Fibroblast of skin of left biceps (primary cell): ENCODE measurements around the gene MTIF3.

Source experiments
- DNase-seq, 2 experiments: peaks; one replicate each; pipeline ENCODE4 v3.0.0-alpha.2; 2013; ENCODE audit warnings: low read depth in 2 of 2

Gene MTIF3, protein sequence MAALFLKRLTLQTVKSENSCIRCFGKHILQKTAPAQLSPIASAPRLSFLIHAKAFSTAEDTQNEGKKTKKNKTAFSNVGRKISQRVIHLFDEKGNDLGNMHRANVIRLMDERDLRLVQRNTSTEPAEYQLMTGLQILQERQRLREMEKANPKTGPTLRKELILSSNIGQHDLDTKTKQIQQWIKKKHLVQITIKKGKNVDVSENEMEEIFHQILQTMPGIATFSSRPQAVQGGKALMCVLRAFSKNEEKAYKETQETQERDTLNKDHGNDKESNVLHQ

DNA sequence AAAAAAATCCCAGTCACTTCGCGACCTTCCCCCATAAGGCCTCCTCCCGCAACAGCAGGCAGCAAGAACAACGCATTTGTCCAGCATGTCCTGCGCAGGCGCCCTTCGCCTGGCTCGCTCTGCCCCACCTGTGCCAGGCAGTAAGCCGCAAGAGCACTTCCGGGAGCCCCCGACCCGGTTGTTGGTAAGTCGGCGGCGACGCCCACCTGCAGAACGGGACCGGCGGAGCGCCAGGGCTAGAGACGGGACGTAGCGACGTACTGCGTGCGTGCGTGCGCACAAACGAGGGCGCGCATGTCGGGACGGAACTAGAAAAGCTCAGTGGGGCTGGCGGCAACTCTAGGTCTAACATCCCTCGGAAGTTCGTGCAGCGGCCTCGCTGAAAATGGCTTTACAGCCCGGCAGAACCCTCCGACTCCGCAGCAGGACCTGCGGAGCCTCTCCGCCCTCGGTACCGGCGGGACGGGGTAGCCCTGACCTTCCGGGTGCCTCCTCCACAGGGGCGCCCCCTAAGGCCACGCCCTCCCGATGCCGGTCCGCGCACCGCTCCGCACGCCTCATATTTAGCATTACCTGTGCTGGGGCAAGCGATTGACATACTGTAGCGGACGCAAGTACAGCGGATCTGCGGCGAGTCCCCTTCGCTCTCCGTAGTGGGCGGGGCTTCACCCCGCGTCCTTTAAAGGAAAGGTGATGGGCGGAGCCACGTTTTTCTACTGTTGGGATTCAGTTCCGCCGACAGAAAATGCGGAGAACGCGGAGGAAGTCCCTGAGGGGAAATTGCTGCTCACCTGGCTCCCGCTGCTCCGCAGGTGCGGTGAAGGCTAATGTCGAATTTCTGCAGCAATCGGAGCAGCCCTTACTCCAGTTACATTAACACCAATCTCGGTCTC, at the start of gene MTIF3:
Gene MTIF3, minus strand, starts transcription at position 629 of the 893 bp plus-strand sequence. CDS start 10,116 bp downstream, outside the sequence.
- peak; percentile 72 to 73 for DNase-seq

DNA sequence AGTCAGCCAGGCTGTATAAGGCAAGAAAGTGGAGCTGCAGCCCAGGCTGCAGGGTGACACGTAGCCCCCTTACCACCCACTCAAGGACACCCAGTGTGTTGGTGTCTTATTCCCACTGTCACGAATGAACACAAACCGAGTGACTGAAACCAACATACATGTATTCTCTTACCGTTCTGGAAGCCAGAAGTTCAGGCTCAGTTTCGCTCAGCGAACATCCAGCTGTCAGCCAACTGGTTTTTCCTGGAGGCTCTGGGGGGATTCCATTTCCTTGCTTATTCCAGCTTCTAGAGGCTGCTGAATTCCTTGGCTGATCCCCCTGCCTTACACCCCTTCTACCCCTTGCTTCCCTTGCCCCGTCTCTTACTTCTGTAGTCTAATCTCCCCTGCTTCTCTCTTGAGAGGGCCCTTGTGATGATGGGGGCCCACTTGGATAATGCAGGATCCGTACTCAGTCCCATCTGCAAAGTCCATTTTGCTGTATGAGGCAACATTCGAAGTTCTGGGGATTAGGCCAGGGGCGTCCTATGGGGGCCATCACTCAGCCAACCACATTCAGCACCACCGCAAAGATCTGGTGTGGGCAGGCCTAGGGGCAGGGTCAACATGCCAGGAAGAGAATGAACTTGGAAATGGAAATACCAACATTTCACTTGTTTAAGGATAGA, 47.3 kb upstream of the MTIF3 start:
- DNase-seq = no peak

DNA sequence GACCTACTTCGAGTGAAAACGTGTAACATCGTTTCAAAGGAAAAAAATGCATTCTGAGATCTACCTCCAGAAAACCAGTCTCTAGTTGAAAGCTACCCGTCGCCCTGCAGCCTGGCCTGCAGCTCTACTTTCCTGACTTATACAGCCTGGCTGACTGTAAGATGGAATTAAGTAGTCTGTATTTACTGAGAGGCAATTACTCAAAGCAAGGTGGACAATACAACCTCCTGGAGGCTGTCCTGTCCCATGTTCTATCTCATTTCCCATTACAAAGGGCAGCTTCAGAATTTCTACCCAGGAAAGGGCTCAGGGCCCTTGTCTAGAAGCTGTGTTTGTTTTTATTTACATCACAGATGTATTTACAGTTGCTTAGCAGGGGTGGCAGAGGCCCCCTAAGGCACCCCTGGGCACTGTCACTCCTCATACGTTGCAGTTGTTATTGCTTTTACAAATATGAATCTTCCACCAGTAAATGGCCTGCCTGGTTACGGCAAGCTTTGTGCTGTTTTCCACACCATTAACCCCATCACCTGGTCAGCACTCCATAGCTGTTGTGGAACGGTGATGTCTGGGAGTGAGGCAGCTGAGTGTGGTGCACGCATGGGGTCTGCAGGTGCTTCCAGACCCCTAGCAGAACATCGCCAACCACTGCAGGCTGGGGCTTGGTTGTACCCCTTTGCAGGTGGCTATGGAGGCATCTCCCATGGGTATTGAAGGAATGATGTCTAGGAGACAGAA, 46.3 kb upstream of the MTIF3 start:
- DNase-seq = no peak

DNA sequence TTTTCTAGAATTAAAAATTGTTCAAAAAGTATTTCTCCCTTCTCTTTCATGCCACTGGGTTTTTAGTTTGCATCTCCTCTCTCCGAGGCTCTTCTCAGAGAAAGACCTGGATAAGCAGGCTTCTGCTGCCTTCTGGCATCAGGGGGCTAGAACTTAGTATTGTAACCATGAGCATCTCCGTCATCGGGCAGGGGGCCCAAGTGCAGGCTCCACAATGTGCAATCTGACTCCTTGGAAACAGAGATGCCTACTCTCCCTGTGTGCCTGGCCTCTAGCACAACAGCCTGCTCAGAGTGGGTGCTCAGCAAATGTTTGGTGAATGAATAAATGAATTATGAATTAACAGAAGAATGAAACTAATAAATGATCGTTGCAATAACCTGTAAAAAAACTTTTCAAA, 45.6 kb upstream of the MTIF3 start:
- no peak for DNase-seq

DNA sequence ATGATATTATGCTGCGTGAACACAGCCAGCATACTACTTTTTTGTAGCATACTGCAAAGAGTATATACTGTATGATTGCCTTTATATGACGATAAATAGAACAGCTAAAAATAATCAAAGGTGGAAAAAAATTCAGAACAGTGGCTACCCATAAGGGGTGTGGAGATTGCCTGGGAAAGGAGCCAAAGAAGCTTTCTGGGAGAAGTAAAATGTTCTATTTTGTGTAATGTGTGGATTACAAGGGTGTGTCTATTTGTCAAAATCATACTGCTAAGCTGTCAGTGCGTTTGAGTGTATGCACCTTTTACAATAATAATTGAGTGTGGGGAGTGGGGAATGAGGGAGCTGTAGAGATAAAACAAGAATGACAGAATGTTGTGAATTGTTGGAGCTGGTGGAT, 45.2 kb upstream of the MTIF3 start:
- no peak for DNase-seq

DNA sequence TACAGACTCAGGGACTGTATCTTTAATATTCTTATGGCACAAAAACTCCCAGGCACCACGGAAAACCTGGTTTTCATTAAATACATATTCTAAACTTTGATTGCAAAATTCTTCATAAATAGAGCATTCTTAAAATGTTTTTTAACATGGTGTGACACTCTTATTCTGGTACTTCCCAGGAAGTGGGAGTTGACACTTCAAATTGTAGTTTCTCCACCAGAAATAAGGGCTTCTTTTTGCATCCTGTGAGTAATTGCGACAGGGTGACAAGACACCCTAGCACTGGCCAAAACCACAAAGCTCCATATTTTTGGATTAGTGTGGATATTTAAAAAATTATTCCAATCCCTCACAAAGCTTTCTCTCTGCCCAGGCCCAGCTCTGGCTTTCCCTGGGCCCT, 43.6 kb upstream of the MTIF3 start:
- peak; percentile 34 to 48 for DNase-seq

DNA sequence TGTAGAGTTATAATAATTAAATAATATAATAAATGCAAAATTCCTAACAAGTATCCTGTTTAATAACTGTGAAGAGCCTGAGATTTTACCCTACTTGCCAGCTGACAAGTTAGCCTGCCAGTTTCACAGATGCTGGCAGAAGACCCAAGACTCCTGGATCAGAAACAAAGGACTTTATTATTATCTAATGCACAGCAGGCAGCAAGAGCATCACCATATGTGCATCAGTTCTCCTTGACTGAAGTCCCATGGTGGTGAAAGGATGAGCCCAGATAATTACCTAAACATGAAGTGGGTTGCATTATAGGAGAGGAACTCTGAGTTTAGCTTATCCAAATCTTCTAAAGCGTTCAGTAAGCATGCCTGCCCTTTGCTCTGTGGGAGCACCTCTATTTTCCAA, 39.1 kb upstream of the MTIF3 start:
- no peak for DNase-seq

DNA sequence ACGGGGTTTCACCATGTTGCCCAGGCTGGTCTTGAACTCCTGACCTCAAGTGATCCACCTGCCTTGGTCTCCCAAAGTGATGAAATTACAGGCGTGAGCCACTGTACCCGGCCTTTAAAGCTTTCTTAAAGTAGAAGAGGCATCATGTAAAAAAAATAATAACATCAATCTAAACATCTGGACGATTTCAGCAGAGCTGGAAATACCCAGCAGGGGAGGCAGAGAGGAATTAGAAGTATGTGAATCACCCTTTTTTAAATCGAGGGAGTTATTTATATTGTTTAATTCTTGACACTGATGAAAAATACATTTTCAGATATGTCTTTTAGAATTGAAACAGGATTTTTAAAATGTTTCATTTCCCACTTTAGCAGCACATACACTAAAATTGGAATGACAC, 37.4 kb upstream of the MTIF3 start:
- no peak for DNase-seq

DNA sequence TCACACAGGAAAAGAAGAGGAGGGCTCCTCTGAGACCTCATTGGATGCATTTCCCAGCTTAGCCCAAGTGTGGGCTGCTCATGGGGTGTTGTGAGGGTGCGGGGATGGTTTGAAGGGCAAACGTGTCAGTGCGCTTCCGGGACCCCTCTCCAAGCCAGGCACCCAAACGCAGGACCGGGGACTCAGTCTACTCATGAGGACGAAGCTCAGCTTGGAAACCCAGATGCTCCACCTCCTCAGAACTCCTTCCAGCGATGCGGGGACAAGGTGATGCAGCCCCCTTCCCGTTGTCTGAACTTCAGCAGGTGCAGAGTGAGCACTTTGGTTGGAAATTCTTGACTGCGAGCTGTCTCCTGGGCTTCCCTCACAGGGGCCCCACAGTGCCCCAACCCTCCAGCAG, 33.1 kb upstream of the MTIF3 start:
- no peak for DNase-seq

DNA sequence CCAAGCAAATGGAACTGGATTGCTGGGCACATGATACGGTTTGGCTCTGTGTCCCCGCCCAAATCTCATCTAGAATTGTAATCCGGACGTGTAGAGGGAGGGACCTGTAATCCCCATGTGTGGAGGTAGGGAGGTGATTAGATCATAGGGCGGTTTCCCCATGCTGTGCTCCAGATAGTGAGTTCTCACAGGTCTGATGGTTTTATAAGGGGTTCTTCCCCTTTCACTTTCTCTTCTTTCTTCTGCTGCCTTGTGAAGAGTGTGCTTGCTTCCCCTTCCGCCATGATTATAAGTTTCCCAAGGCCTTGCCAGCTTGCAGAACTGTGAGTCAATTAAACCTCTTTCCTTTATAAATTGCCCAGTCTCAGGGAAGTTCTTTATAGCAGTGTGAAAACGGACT, 32.6 kb upstream of the MTIF3 start:
- no peak for DNase-seq

DNA sequence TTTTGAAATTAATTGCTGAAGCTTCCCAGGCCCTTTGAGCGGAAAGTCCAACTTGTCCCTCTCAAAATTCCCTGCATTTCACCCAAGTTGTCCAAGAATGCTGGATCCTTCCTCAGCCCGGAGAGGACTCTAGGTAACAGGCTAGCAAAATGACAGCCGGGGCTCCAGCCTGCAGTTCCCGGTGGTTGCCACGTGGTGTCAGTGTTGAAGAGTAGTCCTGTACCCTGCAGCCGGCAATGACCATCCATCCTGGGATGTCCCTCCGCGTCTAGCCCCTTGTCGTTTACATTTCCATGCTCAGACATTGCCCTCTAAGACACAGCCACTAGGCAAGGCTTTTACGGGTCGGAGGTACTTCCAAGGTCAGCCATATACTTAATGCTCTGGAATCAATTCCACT, 31.4 kb upstream of the MTIF3 start:
- no peak for DNase-seq

DNA sequence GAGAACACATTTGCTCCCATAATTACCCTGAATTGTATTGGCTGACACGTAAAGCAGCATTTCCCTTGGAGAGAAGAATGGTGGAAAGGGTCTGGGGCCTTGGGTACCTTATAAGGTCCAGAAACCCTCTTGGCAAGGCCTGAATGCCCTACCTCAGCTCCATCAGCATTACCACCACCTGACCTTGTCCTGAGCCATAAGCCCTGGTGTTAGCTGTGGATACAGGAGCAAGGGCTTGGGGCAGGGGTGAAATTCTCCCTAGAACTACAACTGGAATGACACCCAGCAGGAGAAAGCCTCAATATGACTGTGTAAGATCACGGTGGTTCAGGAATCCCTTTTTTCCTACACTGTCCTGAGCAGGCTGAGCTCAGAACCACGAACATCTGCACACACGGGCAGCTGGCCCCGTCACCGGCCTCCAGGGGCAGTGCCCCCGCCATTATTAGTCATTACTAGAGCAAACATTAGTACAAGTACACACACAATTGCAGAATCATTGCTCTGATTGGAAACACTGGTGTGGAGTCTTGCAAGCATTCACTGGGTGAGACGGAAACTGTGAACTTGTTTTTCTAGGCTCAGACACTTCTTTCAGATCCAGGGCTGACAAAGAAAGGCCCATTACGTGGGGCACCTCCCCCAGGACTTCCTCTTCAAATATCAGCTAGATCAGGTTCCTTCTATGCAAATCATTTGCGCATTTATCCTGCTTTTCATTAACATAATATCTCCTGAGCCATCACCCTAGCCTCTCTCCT, 26.8 kb upstream of the MTIF3 start:
- DNase-seq = no peak

DNA sequence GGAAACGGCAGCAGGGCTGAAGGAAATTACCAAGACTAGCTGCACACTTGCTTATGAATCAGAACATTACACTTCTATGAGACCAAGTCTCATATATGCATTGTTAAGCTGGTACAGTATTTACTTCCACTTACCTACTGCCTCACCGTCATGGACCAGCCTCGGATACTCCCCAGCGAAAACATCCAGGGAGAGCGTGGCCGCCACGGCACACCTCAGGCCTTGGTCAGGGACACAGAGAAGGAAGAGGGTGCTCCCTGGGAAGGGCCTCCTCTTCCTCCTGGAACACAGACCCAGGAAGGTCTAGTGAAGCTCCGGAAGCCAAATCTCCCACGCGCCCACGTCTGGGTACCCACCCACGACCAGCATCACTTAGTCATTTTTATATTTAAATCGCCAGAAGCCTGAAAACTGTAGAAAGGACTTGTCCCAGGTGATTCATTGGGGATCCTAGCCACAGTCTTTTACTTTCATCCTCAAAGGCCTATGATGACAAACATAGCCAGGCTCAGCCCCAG, 24.4 kb upstream of the MTIF3 start:
- no peak for DNase-seq

DNA sequence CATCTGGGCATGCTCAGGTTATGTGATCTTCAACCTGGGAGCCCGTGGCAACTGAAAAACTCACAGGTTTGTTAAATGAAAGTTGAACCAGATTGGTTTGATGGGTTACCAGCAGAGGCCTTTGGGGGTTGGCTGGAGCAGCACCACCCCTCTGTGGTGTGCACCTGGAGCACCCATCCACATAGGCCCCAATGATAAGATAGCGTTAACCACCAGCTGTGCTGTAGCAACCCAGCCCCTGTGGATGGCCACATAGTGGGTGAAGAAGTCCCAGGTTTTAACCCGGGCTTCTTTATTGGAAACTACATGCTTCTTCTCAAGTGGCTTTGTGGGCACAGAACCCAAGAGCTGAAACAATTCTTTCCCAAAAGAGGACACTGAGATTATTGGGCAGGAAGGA, 22.6 kb upstream of the MTIF3 start:
- no peak for DNase-seq

DNA sequence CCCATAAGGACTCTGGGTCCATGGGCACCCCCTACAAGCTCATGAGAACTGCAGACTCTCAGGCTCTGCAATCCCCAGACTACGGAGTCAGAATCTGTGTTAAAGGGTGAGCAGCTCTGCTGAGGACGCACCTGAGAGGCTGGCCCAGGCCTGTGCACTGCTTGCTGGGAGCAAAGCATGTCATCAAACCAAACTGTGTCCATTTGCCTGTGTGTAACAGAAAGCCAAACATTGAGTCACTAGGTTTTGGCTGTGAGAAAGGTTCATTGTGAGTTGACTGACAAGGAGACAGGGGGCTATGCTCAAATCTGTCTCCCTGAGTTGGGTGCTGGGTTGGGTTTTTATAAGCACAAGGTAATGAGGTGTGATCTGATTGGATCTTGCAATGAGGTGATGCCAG, 22.1 kb upstream of the MTIF3 start:
- DNase-seq = no peak

DNA sequence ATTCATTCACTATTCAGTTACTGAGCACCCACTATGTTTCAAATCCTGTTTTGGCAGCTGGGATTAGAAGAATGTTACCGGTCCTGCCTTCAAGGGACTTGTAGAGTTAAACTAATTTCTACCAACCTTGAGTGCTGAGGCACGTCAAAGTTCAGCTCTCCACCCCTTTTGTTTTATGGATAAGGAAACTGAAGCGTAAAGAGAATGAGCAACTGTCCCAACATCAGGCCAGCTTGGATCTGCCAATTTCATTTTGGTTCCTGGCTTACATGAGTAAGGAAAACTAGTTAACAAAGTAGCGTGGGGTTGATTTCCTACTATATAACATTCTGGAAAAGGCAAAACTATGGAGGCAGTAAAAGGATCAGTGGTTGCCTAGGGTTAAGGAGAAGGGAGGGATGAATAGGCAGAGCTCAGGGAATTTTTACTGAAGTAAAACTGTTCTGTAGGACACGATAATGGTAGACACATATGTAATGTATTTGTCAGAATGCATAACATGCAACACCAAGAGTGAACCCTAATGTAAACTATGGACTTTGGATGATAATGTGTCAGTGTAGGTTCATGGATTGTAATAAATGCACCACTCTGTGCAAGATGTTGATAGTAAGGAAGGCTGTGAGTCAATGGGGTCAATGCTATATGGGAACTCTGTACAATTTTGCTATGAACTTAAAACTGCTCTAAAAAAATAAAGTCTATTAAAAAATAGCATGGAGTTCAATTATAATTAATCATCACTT, 19.9 kb upstream of the MTIF3 start:
- no peak for DNase-seq

DNA sequence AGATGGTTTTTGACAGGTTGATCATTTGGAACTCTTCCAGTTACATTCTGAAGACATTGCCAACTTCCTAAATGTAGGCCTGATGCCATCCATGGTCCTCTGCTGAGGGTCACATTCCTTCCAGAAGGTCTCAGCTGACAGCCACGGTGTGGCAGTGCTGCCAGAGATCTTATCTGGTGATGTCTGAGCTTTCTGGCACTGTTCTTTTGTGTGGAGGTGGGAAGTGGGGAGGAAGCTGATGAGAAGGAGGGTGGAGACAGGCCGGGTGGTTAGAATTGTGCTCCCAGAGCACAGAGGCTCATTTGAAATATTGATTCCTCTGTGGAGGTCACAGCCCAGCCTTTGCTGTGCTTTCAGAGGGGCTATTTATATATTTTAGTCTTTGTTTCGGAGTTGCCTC, 16.1 kb upstream of the MTIF3 start:
- DNase-seq = no peak

DNA sequence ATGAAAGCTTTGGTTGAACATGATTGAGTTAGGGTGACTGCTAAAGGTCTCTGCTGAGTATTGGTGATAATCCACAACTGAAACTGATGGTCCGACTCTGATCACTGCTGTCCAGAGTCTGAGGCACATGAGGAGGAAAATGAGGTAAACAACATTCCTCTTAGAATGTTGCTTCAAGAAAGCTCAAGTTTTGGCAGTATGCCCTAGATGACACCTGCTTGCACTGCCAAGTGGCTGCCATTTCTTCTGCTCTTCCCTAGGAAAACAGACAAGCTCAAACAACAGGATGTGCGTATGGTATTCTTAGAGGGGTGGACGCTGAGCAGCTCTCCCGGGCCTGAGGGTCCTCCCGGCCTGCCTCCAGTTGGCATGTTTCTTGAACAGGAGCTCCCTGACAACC, 15.2 kb upstream of the MTIF3 start:
- no peak for DNase-seq

DNA sequence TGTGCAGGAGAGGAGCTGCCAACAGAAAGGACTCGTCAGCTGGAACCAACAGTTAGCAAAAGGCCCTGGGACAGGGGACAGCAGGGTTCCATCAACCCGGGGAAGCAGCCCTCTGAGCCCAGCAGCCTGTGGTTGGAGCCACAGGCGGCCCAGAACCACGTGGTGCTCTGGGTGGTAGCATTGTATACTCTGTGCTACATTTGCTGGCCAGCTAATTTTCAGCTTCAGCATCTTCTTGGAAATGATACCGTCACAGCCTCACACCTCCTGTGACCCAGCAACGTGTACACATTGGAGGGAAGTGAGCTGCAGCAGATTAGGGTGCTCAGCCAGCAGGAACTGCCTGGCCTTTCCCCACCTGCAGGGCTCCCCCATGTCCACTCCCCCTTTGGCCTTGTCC, 13.1 kb upstream of the MTIF3 start:
- DNase-seq = no peak

DNA sequence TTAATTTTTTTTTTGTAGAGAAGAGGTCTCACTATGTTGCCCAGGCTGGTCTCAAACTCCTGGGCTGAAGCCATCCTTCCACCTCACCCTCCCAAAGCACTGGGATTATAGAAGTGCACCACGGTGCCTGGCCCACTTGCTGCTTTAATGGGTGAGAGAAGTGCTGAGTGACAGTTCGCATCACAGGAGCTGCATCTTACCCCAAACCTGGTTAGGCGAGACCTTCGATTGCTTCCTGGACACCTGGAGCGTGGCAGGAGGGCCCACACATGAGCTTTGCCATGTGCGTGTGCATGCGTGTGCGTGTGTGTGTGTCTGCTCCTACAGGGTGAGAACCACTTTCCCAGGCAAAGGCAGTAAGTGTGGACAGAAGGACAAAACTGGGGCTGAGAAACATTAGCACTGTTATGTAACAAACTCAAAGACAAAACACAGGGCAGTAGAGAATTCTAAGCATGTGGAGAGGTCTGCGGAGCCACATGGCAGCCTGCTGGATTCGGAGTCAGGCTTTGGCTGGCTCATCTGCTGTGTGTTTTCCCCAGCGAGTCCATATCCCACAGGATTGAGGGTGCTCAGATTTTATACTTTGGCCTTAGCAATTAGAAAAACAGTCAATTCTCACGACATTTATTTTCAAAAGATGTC, 11.7 kb upstream of the MTIF3 start:
- no peak for DNase-seq
